IMR-90 (cell line): Measurements from ENCODE around the gene EIF1.

ENCODE experiments used
- FOS ChIP-seq: fragments of 150-350 bp; IDR thresholded peaks from 2 replicates; pipeline ENCODE4 v1.6.1; 2016; ENCODE audit warnings: low read depth, low read length
- MAZ ChIP-seq: IDR thresholded peaks from 2 replicates; pipeline ENCODE4 v1.6.1; 2012; ENCODE audit warnings: low read depth, mild to moderate bottlenecking, low read length, improper control_type of control experiment, moderate library complexity, borderline replicate concordance
- MXI1 ChIP-seq: IDR thresholded peaks from 2 replicates; pipeline ENCODE4 v1.6.1; 2012; ENCODE audit warnings: low read depth, mild to moderate bottlenecking, low read length, moderate library complexity, borderline replicate concordance
- POLR2A ChIP-seq: IDR thresholded peaks from 2 replicates; pipeline ENCODE4 v1.6.1; 2012; ENCODE audit warnings: mild to moderate bottlenecking, low read depth, low read length
- RAD21 ChIP-seq: IDR thresholded peaks from 2 replicates; pipeline ENCODE4 v1.6.1; 2012; ENCODE audit warnings: low read length, improper control_type of control experiment
- TF ChIP-seq, protein P1 (sequence below): conservative IDR thresholded peaks from 2 replicates; pipeline ENCODE4 v1.5.1; 2012; ENCODE audit warnings: mild to moderate bottlenecking, low read depth, low read length, improper control_type of control experiment

DNA sequence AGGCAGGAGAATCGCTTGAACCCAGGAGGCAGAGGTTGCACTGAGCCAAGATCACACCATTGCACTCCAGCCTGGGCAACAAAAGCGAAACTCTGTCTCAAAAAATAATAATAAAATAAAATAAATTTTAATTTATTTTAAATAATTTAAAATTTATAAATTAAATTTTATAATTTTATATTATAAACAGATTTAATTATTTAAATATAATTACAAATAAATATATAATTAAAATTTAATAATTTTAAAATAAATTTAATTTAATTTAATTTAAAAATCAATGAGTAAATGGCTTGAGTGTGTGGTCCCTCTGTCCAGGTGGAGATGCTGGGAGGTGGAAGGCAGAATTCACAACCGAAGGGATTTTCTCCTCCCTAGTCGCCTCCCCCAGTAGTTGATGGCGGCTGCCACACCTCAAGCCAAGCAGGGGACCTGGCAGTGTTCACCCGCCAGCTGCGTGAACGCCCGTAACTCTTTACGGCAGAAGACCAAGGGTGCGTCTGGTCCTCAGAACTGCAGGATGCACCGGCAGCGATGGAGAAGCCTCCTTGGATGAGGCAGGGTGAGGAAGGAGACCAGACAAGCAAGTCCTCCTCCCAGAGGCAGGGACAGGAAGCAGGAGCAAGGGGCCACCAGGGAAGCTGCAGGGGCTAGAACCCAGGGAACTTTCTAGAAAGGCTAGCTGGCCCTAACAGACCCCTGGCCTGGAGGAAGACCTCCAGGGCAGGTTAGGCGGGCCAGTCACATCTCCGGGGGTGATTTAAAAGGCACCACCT lies 41.5 kb upstream of the EIF1 start:
- TF ChIP-seq, protein P1, sequence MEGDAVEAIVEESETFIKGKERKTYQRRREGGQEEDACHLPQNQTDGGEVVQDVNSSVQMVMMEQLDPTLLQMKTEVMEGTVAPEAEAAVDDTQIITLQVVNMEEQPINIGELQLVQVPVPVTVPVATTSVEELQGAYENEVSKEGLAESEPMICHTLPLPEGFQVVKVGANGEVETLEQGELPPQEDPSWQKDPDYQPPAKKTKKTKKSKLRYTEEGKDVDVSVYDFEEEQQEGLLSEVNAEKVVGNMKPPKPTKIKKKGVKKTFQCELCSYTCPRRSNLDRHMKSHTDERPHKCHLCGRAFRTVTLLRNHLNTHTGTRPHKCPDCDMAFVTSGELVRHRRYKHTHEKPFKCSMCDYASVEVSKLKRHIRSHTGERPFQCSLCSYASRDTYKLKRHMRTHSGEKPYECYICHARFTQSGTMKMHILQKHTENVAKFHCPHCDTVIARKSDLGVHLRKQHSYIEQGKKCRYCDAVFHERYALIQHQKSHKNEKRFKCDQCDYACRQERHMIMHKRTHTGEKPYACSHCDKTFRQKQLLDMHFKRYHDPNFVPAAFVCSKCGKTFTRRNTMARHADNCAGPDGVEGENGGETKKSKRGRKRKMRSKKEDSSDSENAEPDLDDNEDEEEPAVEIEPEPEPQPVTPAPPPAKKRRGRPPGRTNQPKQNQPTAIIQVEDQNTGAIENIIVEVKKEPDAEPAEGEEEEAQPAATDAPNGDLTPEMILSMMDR = no peak
- TF ChIP-seq FOS = no peak
- TF ChIP-seq MAZ = no peak
- TF ChIP-seq RAD21 = no peak
- no peak for TF ChIP-seq MXI1
- no peak for TF ChIP-seq POLR2A
